Smooth muscle cell (in vitro differentiated cells): ENCODE data around the gene RIMS1. TPM values are rescaled to one million over a fixed set of nuclear protein-coding genes. Genes with fewer than 3 reads are reported as not detected.
A peak's percentile ranks its signal among the peaks of the same experiment; 100 is the strongest.

Experiments
- DNase-seq: peaks from one replicate; lab custom pipeline; 2025; ENCODE audit not compliant: unreplicated experiment; lab: John Stamatoyannopoulos, UW
- H2AFZ ChIP-seq: fragments of 200-600 bp; sonication (generic); 2 replicates; pipeline ENCODE4 v1.6.0; 2016; ENCODE audit warnings: antibody characterized with exemption, low read depth, mild to moderate bottlenecking
- H3F3A ChIP-seq: fragments of 200-600 bp; sonication (generic); 2 replicates; pipeline ENCODE4 v1.6.0; 2017; ENCODE audit warnings: antibody characterized with exemption, low read depth
- H3K27ac ChIP-seq: fragments of 200-600 bp; sonication (generic); 2 replicates; pipeline ENCODE4 v1.5.1; 2016; ENCODE audit warnings: low read depth, mild to moderate bottlenecking
- H3K27me3 ChIP-seq: fragments of 200-600 bp; sonication (generic); 2 replicates; pipeline ENCODE4 v1.6.1; 2016; ENCODE audit warnings: low read depth, mild to moderate bottlenecking
- H3K36me3 ChIP-seq: fragments of 200-600 bp; sonication (generic); 2 replicates; pipeline ENCODE4 v1.5.1; 2016; ENCODE audit warnings: low read depth
- H3K4me1 ChIP-seq: fragments of 200-600 bp; sonication (generic); 2 replicates; pipeline ENCODE4 v1.5.1; 2016; ENCODE audit warnings: low read depth
- H3K4me2 ChIP-seq: fragments of 200-600 bp; sonication (generic); 2 replicates; pipeline ENCODE4 v1.6.0; 2016; ENCODE audit warnings: mild to moderate bottlenecking
- H3K4me3 ChIP-seq: fragments of 200-600 bp; sonication (generic); 2 replicates; pipeline ENCODE4 v1.5.1; 2016; ENCODE audit warnings: mild to moderate bottlenecking
- H3K79me2 ChIP-seq: fragments of 200-600 bp; sonication (generic); 2 replicates; pipeline ENCODE4 v1.6.0; 2016; ENCODE audit warnings: low read depth, mild to moderate bottlenecking
- H3K9ac ChIP-seq: fragments of 200-600 bp; sonication (generic); 2 replicates; pipeline ENCODE4 v1.6.0; 2016; ENCODE audit warnings: low read depth
- H3K9me3 ChIP-seq: fragments of 200-600 bp; sonication (generic); replicated peaks from 2 replicates; pipeline ENCODE4 v1.5.1; 2016; ENCODE audit warnings: low read depth
- H4K20me1 ChIP-seq: fragments of 200-600 bp; sonication (generic); 2 replicates; pipeline ENCODE4 v1.6.0; 2016; ENCODE audit warnings: low read depth
- CTCF ChIP-seq: fragments of 200-600 bp; sonication (generic); IDR thresholded peaks from 2 replicates; pipeline ENCODE4 v1.5.1; 2017; ENCODE audit warnings: borderline replicate concordance, mild to moderate bottlenecking, antibody characterized with exemption; ENCODE audit not compliant: insufficient read depth, poor library complexity, severe bottlenecking
- WGBS: methylation state at CpG from one replicate; pipeline ENCODE4 v1.1.7; 2016; ENCODE audit warnings: low lambda C conversion rate; 5-methylcytosine and 5-hydroxymethylcytosine counted together
- polyA plus RNA-seq: library from polyadenylated mRNA; unstranded; fragments of >200 nt; fragmentation: Nextera tagmentation; extraction: Ambion mirVana; gene quantifications from 2 replicates; pipeline ENCODE4 v1.2.1, GENCODE V29; 2016
- total RNA-seq: library from RNA; depleted of rRNA; stranded (reverse); fragments of >200 nt; gene quantifications from 2 replicates; pipeline ENCODE4 v1.2.3, GENCODE V29; 2014

The RIMS1 gene
- total and polyA plus RNA-seq, 2 experiments from 2014 or later, result 0.73 to 2.2 TPM

GRCh38 chr6:71933881-71934280 lies 47.5 kb downstream of the RIMS1 start:
- no peak for TF ChIP-seq CTCF
- Histone ChIP-seq H3K4me1 (no peaks in the 10 kb centered on the region), H3K9me3 (no peaks in the 10 kb centered on the region), H3K79me2 (no peaks in the 10 kb centered on the region), H3K4me3 (no peak overlapping the region), H3K27me3 (no peaks in the 10 kb centered on the region), H3F3A (no peaks in the 10 kb centered on the region), H3K27ac (no peak overlapping the region), H4K20me1 (no peaks in the 10 kb centered on the region), H2AFZ (no peak overlapping the region), H3K4me2 (no peak overlapping the region), H3K9ac (no peak overlapping the region), H3K36me3 (no peaks in the 10 kb centered on the region)
- 88% methylated on average over 1 of the region's 1 CpG for WGBS
- no peak for DNase-seq

- H3K4me2 ChIP-seq, result no peak overlapping the region
- TF ChIP-seq CTCF, result no peak
- no peaks in the 10 kb centered on the region for H3K4me1 ChIP-seq
- DNase-seq, result no peak
- no peaks in the 10 kb centered on the region for H3K9me3 ChIP-seq
- WGBS, result 82% methylated on average over 7 of the region's 7 CpGs
- no peak overlapping the region for H2AFZ ChIP-seq
- H3F3A ChIP-seq, result no peaks in the 10 kb centered on the region
- no peak overlapping the region for H3K9ac ChIP-seq
- H3K27ac ChIP-seq, result no peak overlapping the region
- no peak overlapping the region for H3K4me3 ChIP-seq
- no peaks in the 10 kb centered on the region for H3K27me3 ChIP-seq
- no peaks in the 10 kb centered on the region for H3K36me3 ChIP-seq
- H4K20me1 ChIP-seq, result no peaks in the 10 kb centered on the region
- H3K79me2 ChIP-seq, result no peaks in the 10 kb centered on the region
These were observed 79.1 kb downstream of the RIMS1 start for GRCh38 chr6:71965404-71965803.

GRCh38 chr6:71967436-71967835 lies 81.1 kb downstream of the RIMS1 start:
- TF ChIP-seq CTCF, result no peak
- Histone ChIP-seq H3K9me3 (no peaks in the 10 kb centered on the region), H2AFZ (no peak overlapping the region), H3K27ac (peak overlapping the region; percentile 47), H3K4me2 (no peak overlapping the region), H3K4me3 (no peak overlapping the region), H3K4me1 (no peaks in the 10 kb centered on the region), H3K36me3 (no peaks in the 10 kb centered on the region), H3K79me2 (no peaks in the 10 kb centered on the region), H3K9ac (no peak overlapping the region), H3K27me3 (no peaks in the 10 kb centered on the region), H4K20me1 (no peaks in the 10 kb centered on the region), H3F3A (no peaks in the 10 kb centered on the region)
- 69% methylated on average over 5 of the region's 5 CpGs for WGBS
- DNase-seq, result no peak

GRCh38 chr6:71977884-71978283 lies 91.5 kb downstream of the RIMS1 start:
- H3K9ac ChIP-seq, result no peak overlapping the region
- H3K27me3 ChIP-seq, result no peaks in the 10 kb centered on the region
- H3K4me3 ChIP-seq, result no peak overlapping the region
- no peaks in the 10 kb centered on the region for H3K79me2 ChIP-seq
- no peaks in the 10 kb centered on the region for H3K9me3 ChIP-seq
- no peak for TF ChIP-seq CTCF
- H2AFZ ChIP-seq, result no peak overlapping the region
- H3K36me3 ChIP-seq, result no peaks in the 10 kb centered on the region
- no peak overlapping the region for H3K4me2 ChIP-seq
- H3K27ac ChIP-seq, result no peak overlapping the region
- no peaks in the 10 kb centered on the region for H4K20me1 ChIP-seq
- H3F3A ChIP-seq, result no peaks in the 10 kb centered on the region
- DNase-seq, result no peak
- no peaks in the 10 kb centered on the region for H3K4me1 ChIP-seq
- 88% methylated on average over 4 of the region's 4 CpGs for WGBS
